Liver (tissue), 9 donors: ENCODE results near the gene CCDC88C. TPM values are rescaled to one million over a fixed set of nuclear protein-coding genes. Genes with fewer than 3 reads are reported as not detected.

Experiments used
- DNase-seq: peaks from one replicate; pipeline ENCODE4 v3.0.0-alpha.2; 2017; ENCODE audit warnings: low spot score
- H3K27ac ChIP-seq, 2 donors: one replicate each; pipeline ENCODE4 v1.7.0; 2013; ENCODE audit warnings: inconsistent platforms in 2 of 2, low read length in 2 of 2, control low read depth in 1 of 2, low read depth in 1 of 2, mild to moderate bottlenecking in 1 of 2
- H3K27me3 ChIP-seq, 4 donors: one replicate each; pipeline versions ENCODE4 v1.6.1 to v1.7.0; 2013; ENCODE audit warnings: low read length in 3 of 4, inconsistent platforms in 1 of 4, mild to moderate bottlenecking in 1 of 4, moderate library complexity in 1 of 4; ENCODE audit not compliant: control insufficient read depth in 4 of 4, insufficient read depth in 4 of 4
- H3K36me3 ChIP-seq, 4 donors: one replicate each; pipeline versions ENCODE4 v1.6.1 to v1.7.0; 2013; ENCODE audit warnings: low read length in 3 of 4, mild to moderate bottlenecking in 3 of 4, low read depth in 1 of 4, moderate library complexity in 1 of 4; ENCODE audit not compliant: control insufficient read depth in 4 of 4, insufficient read depth in 3 of 4
- H3K4me1 ChIP-seq, 4 donors: one replicate each; pipeline versions ENCODE4 v1.6.1 to v1.7.0; 2013; ENCODE audit warnings: low read length in 3 of 4, mild to moderate bottlenecking in 3 of 4, moderate library complexity in 1 of 4; ENCODE audit not compliant: control insufficient read depth in 4 of 4, insufficient read depth in 4 of 4
- H3K4me3 ChIP-seq, 3 donors: one replicate each; pipeline versions ENCODE4 v1.6.1 to v1.7.0; 2013; ENCODE audit warnings: low read length in 3 of 3, control low read depth in 1 of 3, low read depth in 1 of 3, mild to moderate bottlenecking in 1 of 3
- H3K9ac ChIP-seq, 2 donors: one replicate each; pipeline ENCODE4 v1.7.0; 2013; ENCODE audit warnings: low read length in 2 of 2, mild to moderate bottlenecking in 2 of 2, moderate library complexity in 2 of 2, control low read depth in 1 of 2, low read depth in 1 of 2
- H3K9me3 ChIP-seq, 4 donors: one replicate each; pipeline versions ENCODE4 v1.6.1 to v1.7.0; 2013; ENCODE audit warnings: low read length in 3 of 4; ENCODE audit not compliant: control insufficient read depth in 4 of 4
- EGR1 ChIP-seq, 2 donors: IDR thresholded peaks; 2 replicates each; pipeline ENCODE4 v1.6.1; 2016 to 2018; ENCODE audit warnings: antibody characterized with exemption in 2 of 2, low read depth in 2 of 2
- FOXA1 ChIP-seq: IDR thresholded peaks from 2 replicates; pipeline ENCODE4 v1.6.1; 2016; ENCODE audit warnings: antibody characterized with exemption
- FOXA2 ChIP-seq: IDR thresholded peaks from 2 replicates; pipeline ENCODE4 v1.6.1; 2016; ENCODE audit warnings: antibody characterized with exemption
- GABPA ChIP-seq, 2 donors: IDR thresholded peaks in 1 of 2; conservative IDR thresholded peaks in 1 of 2; 2 replicates each; pipeline ENCODE4 v1.6.1; 2016; ENCODE audit warnings: antibody characterized with exemption in 2 of 2, mild to moderate bottlenecking in 1 of 2, moderate library complexity in 1 of 2
- HNF4A ChIP-seq, 2 donors: conservative IDR thresholded peaks; 2 replicates each; pipeline ENCODE4 v1.6.1; 2016; ENCODE audit warnings: antibody characterized with exemption in 2 of 2, mild to moderate bottlenecking in 2 of 2
- JUND ChIP-seq, 2 donors: IDR thresholded peaks; 2 replicates each; pipeline ENCODE4 v1.6.1; 2016; ENCODE audit warnings: antibody characterized with exemption in 2 of 2
- NR2F2 ChIP-seq: IDR thresholded peaks from 2 replicates; pipeline ENCODE4 v1.6.1; 2016; ENCODE audit warnings: antibody characterized with exemption
- RAD21 ChIP-seq, 2 donors: IDR thresholded peaks; 2 replicates each; pipeline ENCODE4 v1.6.1; 2016; ENCODE audit warnings: antibody characterized with exemption in 2 of 2, mild to moderate bottlenecking in 2 of 2
- RXRA ChIP-seq, 2 donors: IDR thresholded peaks; 2 replicates each; pipeline ENCODE4 v1.6.1; 2017 to 2018; ENCODE audit warnings: antibody characterized with exemption in 2 of 2, mild to moderate bottlenecking in 1 of 2
- SP1 ChIP-seq: IDR thresholded peaks from 2 replicates; pipeline ENCODE4 v1.6.1; 2018; ENCODE audit warnings: antibody characterized with exemption, mild to moderate bottlenecking
- YY1 ChIP-seq: IDR thresholded peaks from 2 replicates; pipeline ENCODE4 v1.6.1; 2016; ENCODE audit warnings: antibody characterized with exemption, mild to moderate bottlenecking
- WGBS: extraction: QIAGEN DNeasy Blood & Tissue Kit; methylation state at CpG from one replicate; pipeline ENCODE4 v1.1.7; 2013; 5-methylcytosine and 5-hydroxymethylcytosine counted together
- polyA plus RNA-seq, 2 donors: library from polyadenylated mRNA; stranded (reverse) in 1 of 2; unstranded in 1 of 2; fragments of 200-250 nt in 1 of 2; fragments of >200 nt in 1 of 2; fragmentation: Nextera tagmentation in 1 of 2; extraction: Ambion mirVana in 1 of 2; gene quantifications; one replicate each; pipeline versions ENCODE4 v1.2.1 to v1.2.3, GENCODE V29; 2013 to 2015
- total RNA-seq, 2 donors: library from RNA; depleted of rRNA; stranded (reverse); fragments of >200 nt; gene quantifications; one replicate each; pipeline ENCODE4 v1.2.3, GENCODE V29; 2014
- TF ChIP-seq, protein P1 (sequence below): IDR thresholded peaks from 2 replicates; pipeline ENCODE4 v1.6.1; 2016; ENCODE audit warnings: antibody characterized with exemption
- TF ChIP-seq, protein P2 (sequence below): IDR thresholded peaks from 2 replicates; pipeline ENCODE4 v1.6.1; 2016; ENCODE audit warnings: antibody characterized with exemption
- TF ChIP-seq, protein P3 (sequence below): IDR thresholded peaks from 2 replicates; pipeline ENCODE4 v1.6.1; 2016; ENCODE audit warnings: antibody characterized with exemption, mild to moderate bottlenecking
- TF ChIP-seq, protein P4 (sequence below): IDR thresholded peaks from 2 replicates; pipeline ENCODE4 v1.6.1; 2016; ENCODE audit warnings: antibody characterized with exemption
- TF ChIP-seq, protein P5 (sequence below): fragments of 150-350 bp; IDR thresholded peaks from 2 replicates; pipeline ENCODE4 v1.5.1; 2017; ENCODE audit warnings: improper control_type of control experiment, low read depth, low read length; ENCODE audit not compliant: missing input control
- donor health status: healthy.
- donor health status: healthy.
- donor health status: healthy.
- donor health status: healthy.
- donor health status: healthy.

Gene CCDC88C
- total and polyA plus RNA-seq, 4 donors = 1.3 to 10.8 (median 4.0) TPM

DNA sequence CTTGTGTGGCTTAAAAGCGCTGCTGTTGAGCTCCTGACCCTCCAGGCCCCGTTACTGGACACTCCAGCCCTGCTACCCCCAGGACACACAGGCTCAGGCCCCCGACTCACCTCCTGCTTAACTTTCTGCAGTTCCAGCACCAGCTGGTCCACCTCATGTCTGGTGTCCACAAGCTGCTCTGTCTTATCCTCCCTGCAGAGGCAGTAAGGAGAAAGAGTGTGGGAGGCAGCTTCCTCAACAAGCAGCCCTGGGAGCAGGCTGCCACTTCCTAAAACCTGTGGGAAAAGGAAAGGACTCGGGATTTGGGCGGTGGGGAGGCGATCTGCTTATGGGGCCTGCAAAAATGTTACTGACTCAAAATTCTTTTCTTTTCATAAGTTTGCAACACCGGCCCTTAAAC is 79.2 kb downstream of the CCDC88C start:
- 97% methylated on average over 7 of the region's 7 CpGs for WGBS
- H3K36me3 ChIP-seq = peaks cover 0 to 24% (median 0%) of the 10 kb centered on the region in 4 donors
- peaks cover 0 to under 1% (median under 1%) of the 10 kb centered on the region in 4 donors for H3K4me1 ChIP-seq
- no peaks in the 10 kb centered on the region for H3K9me3 ChIP-seq
- no peak overlapping the region for H3K4me3 ChIP-seq
- H3K27ac ChIP-seq = no peak overlapping the region
- no peak for TF ChIP-seq EGR1 (IDR thresholded peaks at IDR 0.05; ENCODE audit: low read depth in 2 of 2)
- TF ChIP-seq JUND (IDR thresholded peaks at IDR 0.05) = no peak
- TF ChIP-seq, protein P1, sequence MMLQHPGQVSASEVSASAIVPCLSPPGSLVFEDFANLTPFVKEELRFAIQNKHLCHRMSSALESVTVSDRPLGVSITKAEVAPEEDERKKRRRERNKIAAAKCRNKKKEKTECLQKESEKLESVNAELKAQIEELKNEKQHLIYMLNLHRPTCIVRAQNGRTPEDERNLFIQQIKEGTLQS = no peak
- TF ChIP-seq, protein P2, sequence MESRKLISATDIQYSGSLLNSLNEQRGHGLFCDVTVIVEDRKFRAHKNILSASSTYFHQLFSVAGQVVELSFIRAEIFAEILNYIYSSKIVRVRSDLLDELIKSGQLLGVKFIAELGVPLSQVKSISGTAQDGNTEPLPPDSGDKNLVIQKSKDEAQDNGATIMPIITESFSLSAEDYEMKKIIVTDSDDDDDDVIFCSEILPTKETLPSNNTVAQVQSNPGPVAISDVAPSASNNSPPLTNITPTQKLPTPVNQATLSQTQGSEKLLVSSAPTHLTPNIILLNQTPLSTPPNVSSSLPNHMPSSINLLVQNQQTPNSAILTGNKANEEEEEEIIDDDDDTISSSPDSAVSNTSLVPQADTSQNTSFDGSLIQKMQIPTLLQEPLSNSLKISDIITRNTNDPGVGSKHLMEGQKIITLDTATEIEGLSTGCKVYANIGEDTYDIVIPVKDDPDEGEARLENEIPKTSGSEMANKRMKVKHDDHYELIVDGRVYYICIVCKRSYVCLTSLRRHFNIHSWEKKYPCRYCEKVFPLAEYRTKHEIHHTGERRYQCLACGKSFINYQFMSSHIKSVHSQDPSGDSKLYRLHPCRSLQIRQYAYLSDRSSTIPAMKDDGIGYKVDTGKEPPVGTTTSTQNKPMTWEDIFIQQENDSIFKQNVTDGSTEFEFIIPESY = no peak
- no peak for TF ChIP-seq FOXA2
- no peak for TF ChIP-seq SP1
- TF ChIP-seq FOXA1 = no peak
- TF ChIP-seq RAD21 (IDR thresholded peaks at IDR 0.05) = no peak
- TF ChIP-seq, protein P3, sequence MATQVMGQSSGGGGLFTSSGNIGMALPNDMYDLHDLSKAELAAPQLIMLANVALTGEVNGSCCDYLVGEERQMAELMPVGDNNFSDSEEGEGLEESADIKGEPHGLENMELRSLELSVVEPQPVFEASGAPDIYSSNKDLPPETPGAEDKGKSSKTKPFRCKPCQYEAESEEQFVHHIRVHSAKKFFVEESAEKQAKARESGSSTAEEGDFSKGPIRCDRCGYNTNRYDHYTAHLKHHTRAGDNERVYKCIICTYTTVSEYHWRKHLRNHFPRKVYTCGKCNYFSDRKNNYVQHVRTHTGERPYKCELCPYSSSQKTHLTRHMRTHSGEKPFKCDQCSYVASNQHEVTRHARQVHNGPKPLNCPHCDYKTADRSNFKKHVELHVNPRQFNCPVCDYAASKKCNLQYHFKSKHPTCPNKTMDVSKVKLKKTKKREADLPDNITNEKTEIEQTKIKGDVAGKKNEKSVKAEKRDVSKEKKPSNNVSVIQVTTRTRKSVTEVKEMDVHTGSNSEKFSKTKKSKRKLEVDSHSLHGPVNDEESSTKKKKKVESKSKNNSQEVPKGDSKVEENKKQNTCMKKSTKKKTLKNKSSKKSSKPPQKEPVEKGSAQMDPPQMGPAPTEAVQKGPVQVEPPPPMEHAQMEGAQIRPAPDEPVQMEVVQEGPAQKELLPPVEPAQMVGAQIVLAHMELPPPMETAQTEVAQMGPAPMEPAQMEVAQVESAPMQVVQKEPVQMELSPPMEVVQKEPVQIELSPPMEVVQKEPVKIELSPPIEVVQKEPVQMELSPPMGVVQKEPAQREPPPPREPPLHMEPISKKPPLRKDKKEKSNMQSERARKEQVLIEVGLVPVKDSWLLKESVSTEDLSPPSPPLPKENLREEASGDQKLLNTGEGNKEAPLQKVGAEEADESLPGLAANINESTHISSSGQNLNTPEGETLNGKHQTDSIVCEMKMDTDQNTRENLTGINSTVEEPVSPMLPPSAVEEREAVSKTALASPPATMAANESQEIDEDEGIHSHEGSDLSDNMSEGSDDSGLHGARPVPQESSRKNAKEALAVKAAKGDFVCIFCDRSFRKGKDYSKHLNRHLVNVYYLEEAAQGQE = no peak
- TF ChIP-seq, protein P4, sequence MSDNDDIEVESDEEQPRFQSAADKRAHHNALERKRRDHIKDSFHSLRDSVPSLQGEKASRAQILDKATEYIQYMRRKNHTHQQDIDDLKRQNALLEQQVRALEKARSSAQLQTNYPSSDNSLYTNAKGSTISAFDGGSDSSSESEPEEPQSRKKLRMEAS = no peak
- TF ChIP-seq YY1 = no peak
- TF ChIP-seq GABPA (IDR thresholded peaks at IDR 0.05 in 1 of 2, conservative IDR thresholded peaks at IDR 0.05 in 1 of 2) = no peak
- TF ChIP-seq, protein P5, sequence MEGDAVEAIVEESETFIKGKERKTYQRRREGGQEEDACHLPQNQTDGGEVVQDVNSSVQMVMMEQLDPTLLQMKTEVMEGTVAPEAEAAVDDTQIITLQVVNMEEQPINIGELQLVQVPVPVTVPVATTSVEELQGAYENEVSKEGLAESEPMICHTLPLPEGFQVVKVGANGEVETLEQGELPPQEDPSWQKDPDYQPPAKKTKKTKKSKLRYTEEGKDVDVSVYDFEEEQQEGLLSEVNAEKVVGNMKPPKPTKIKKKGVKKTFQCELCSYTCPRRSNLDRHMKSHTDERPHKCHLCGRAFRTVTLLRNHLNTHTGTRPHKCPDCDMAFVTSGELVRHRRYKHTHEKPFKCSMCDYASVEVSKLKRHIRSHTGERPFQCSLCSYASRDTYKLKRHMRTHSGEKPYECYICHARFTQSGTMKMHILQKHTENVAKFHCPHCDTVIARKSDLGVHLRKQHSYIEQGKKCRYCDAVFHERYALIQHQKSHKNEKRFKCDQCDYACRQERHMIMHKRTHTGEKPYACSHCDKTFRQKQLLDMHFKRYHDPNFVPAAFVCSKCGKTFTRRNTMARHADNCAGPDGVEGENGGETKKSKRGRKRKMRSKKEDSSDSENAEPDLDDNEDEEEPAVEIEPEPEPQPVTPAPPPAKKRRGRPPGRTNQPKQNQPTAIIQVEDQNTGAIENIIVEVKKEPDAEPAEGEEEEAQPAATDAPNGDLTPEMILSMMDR = no peak
- no peak for DNase-seq
- H3K9ac ChIP-seq = no peak overlapping the region
- no peaks in the 10 kb centered on the region for H3K27me3 ChIP-seq

DNA sequence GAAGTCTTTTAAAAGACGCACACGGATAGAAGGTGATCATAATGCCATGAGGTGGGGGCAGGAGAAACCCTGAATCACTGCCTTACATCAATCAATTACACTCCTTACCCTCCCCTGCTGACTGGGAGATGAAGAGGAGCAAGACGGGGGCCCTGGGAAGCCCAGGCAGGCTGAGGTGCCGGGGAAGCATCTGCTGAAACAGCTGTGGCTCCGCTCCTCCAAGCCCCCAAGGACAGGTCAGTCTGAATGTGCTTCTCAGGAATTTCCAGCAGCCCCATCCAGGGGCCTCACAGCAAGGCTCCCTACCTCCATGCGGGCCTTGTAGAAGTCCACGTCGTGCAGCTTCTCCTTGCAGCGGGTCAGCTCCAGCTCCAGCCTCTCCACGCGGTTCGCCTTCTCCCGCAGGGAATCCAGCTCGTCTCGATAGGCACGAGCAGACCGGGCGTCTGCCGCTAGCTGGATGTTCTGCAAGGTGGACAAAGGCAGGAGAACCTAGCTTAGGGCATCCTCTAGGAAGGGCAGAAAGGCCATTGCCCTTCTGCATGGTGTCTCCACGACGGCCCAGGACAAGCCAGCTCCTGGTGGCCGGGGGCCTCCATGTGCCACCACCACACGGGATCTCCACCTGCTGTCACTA is 79.8 kb downstream of the CCDC88C start:
- no peak overlapping the region for H3K27ac ChIP-seq
- H3K9me3 ChIP-seq = no peaks in the 10 kb centered on the region
- no peak for DNase-seq
- H3K36me3 ChIP-seq = peaks cover 0 to 24% (median 0%) of the 10 kb centered on the region in 4 donors
- peaks cover 0 to 6% (median 5%) of the 10 kb centered on the region in 4 donors for H3K4me1 ChIP-seq
- no peak overlapping the region for H3K4me3 ChIP-seq
- 96% methylated on average over 23 of the region's 23 CpGs for WGBS
- H3K27me3 ChIP-seq = no peaks in the 10 kb centered on the region
- H3K9ac ChIP-seq = no peak overlapping the region
- TF ChIP-seq RAD21 (IDR thresholded peaks at IDR 0.05) (no peak), NR2F2 (no peak), FOXA2 (no peak), SP1 (no peak), RXRA (IDR thresholded peaks at IDR 0.05) (no peak), FOXA1 (no peak), GABPA (IDR thresholded peaks at IDR 0.05 in 1 of 2, conservative IDR thresholded peaks at IDR 0.05 in 1 of 2) (no peak), HNF4A (conservative IDR thresholded peaks at IDR 0.05) (no peak)
- TF ChIP-seq, protein P1 = no peak
- TF ChIP-seq, protein P5 = no peak
- TF ChIP-seq, protein P4 = no peak
